HepG2 (cell line): Measurements from ENCODE around the gene DCK. TPM values are rescaled to one million over a fixed set of nuclear protein-coding genes. Genes with fewer than 3 reads are reported as not detected.
"Not testable (repeated sequence)": the region's sequence is repeated elsewhere in the genome, so short reads cannot be mapped to it uniquely, and the experiment has no call there.

Experiments used
- ATAC-seq: fragments of 200-7000 bp; cut with Tn5 transposase; 3 replicates; pipeline ENCODE4 v1.9.1; 2020; ENCODE audit warnings: mild to moderate bottlenecking, moderate library complexity
- BruUV-seq: library from RNA; stranded (reverse); fragments of 400-500 nt; replicated peaks from 2 replicates; lab custom pipeline; 2021; lab: Mats Ljungman, UMichigan
- CTCF ChIA-PET: fragments of 300-600 bp; formaldehyde crosslinking; extraction: SDS; loops from one replicate; lab custom pipeline; 2021; ENCODE audit warnings: low total read pairs, inconsistent platforms, low intra/inter-chr PET ratio; lab: Yijun Ruan, JAX
- POLR2A ChIA-PET: fragments of 350-600 bp; sonication (Branson Sonifier 250); formaldehyde crosslinking; loops from one replicate; lab custom pipeline; 2020; ENCODE audit warnings: antibody characterized with exemption, inconsistent platforms; lab: Yijun Ruan, JAX
- DNase-seq: peaks from one replicate; pipeline ENCODE4 v3.0.0-alpha.2; 2015; ENCODE audit warnings: low spot score
- FAIRE-seq: peaks from 3 replicates; lab custom pipeline; 2011; peaks lifted over from hg19 to GRCh38; lab: Jason Lieb, UNC
- H2AFZ ChIP-seq: one replicate; pipeline ENCODE4 v1.6.1; 2011; ENCODE audit warnings: low read length, inconsistent platforms
- H3K27ac ChIP-seq: fragments of 300-600 bp; 3 replicates; pipeline ENCODE4 v1.8.0; 2011; ENCODE audit warnings: mixed run types, mild to moderate bottlenecking, mixed read lengths, low read length, inconsistent platforms; ENCODE audit not compliant: insufficient read depth; ENCODE audit errors: extremely low read length
- H3K27me3 ChIP-seq, 2 experiments: fragments of 200-600 bp in 1 of 2; 2 replicates in 1 of 2; 3 replicates in 1 of 2; pipeline versions ENCODE4 v1.6.0 to v1.8.0; 2011; ENCODE audit warnings: low read length in 2 of 2, mild to moderate bottlenecking in 2 of 2, moderate library complexity in 2 of 2, inconsistent platforms in 1 of 2; ENCODE audit not compliant: insufficient read depth in 2 of 2, control insufficient read depth in 1 of 2
- H3K36me3 ChIP-seq, 2 experiments: fragments of 200-600 bp in 1 of 2; replicated peaks in 1 of 2; 2 replicates in 1 of 2; 3 replicates in 1 of 2; pipeline versions ENCODE4 v1.5.1 to v1.8.0; 2011; ENCODE audit warnings: low read length in 2 of 2, inconsistent platforms in 1 of 2; ENCODE audit not compliant: insufficient read depth in 2 of 2, control insufficient read depth in 1 of 2
- H3K4me1 ChIP-seq: 2 replicates; pipeline ENCODE4 v1.5.1; 2012; ENCODE audit warnings: low read length, inconsistent platforms; ENCODE audit not compliant: insufficient read depth
- H3K4me2 ChIP-seq: 2 replicates; pipeline ENCODE4 v1.6.0; 2011; ENCODE audit warnings: low read depth, low read length, inconsistent platforms
- H3K4me3 ChIP-seq, 3 experiments: fragments of 200-600 bp in 1 of 3; sonication (generic), shearing (Covaris generic) in 1 of 3; replicated peaks in 1 of 3; 2 replicates each; pipeline ENCODE4 v1.5.1; 2011 to 2016; ENCODE audit warnings: low read length in 3 of 3, inconsistent platforms in 2 of 3, low read depth in 2 of 3, mild to moderate bottlenecking in 2 of 3, control low read depth in 1 of 3, mixed read lengths in 1 of 3; ENCODE audit not compliant: insufficient read depth in 1 of 3
- H3K79me2 ChIP-seq: one replicate; pipeline ENCODE4 v1.6.1; 2011; ENCODE audit warnings: low read length, inconsistent platforms; ENCODE audit not compliant: insufficient read depth
- H3K9ac ChIP-seq: 2 replicates; pipeline ENCODE4 v1.6.0; 2011; ENCODE audit warnings: mild to moderate bottlenecking, low read depth, low read length, inconsistent platforms; ENCODE audit not compliant: insufficient read depth
- H3K9me3 ChIP-seq: 2 replicates; pipeline ENCODE4 v1.5.1; 2012; ENCODE audit warnings: mild to moderate bottlenecking, low read length
- H4K20me1 ChIP-seq: 2 replicates; pipeline ENCODE4 v1.6.0; 2011; ENCODE audit warnings: inconsistent platforms, mild to moderate bottlenecking, low read length, moderate library complexity; ENCODE audit not compliant: insufficient read depth
- DR1 ChIP-seq: sonication (generic); formaldehyde crosslinking; IDR thresholded peaks from 2 replicates; pipeline ENCODE4 v1.8.0; 2021; ENCODE audit warnings: mild to moderate bottlenecking, missing genetic modification reagents, inconsistent platforms
- HBP1 ChIP-seq: IDR thresholded peaks from 2 replicates; pipeline ENCODE4 v1.6.1; 2016; ENCODE audit warnings: low read depth, control low read depth
- KLF6 ChIP-seq: IDR thresholded peaks from 2 replicates; pipeline ENCODE4 v1.8.0; 2016; ENCODE audit warnings: missing biosample characterization, missing genetic modification reagents
- MAF1 ChIP-seq: sonication (generic); formaldehyde crosslinking; IDR thresholded peaks from 2 replicates; pipeline ENCODE4 v1.5.0; 2020; ENCODE audit warnings: missing genetic modification reagents, borderline replicate concordance
- MLXIP ChIP-seq: sonication (generic); formaldehyde crosslinking; IDR thresholded peaks from 2 replicates; pipeline ENCODE4 v1.9.0; 2021; ENCODE audit warnings: missing genetic modification reagents, borderline replicate concordance
- SNAPC2 ChIP-seq: sonication (generic); formaldehyde crosslinking; IDR thresholded peaks from 2 replicates; pipeline ENCODE4 v1.8.1; 2022; ENCODE audit warnings: mild to moderate bottlenecking, missing genetic modification reagents
- ZFP91 ChIP-seq: sonication (generic); formaldehyde crosslinking; IDR thresholded peaks from 2 replicates; pipeline ENCODE4 v1.9.0; 2022; ENCODE audit warnings: missing genetic modification reagents, mild to moderate bottlenecking, borderline replicate concordance
- ZNF33A ChIP-seq: sonication (generic); formaldehyde crosslinking; IDR thresholded peaks from 2 replicates; pipeline ENCODE4 v1.5.1; 2020; ENCODE audit warnings: missing genetic modification reagents, mild to moderate bottlenecking, moderate library complexity, borderline replicate concordance
- ZNF543 ChIP-seq: sonication (generic); formaldehyde crosslinking; IDR thresholded peaks from 2 replicates; pipeline ENCODE4 v1.4.0; 2020; ENCODE audit warnings: mild to moderate bottlenecking, missing genetic modification reagents
- ZNF547 ChIP-seq: sonication (generic); formaldehyde crosslinking; IDR thresholded peaks from 2 replicates; pipeline ENCODE4 v1.5.1; 2020; ENCODE audit warnings: mild to moderate bottlenecking, missing genetic modification reagents
- WGBS: methylation state at CpG from one replicate; pipeline ENCODE4 v1.1.6; 2017; ENCODE audit warnings: low lambda C conversion rate; 5-methylcytosine and 5-hydroxymethylcytosine counted together
- in situ Hi-C: cut with HindIII; loops from 2 replicates; pipeline ENCODE4 v1.10.0; 2017; ENCODE audit warnings: low pct_unique_long_range_greater_than_20kb; ENCODE audit not compliant: extremely low pct_ligation_motif_present
- intact Hi-C: fragments of 100-400 bp; cut with micrococcal nuclease; formaldehyde crosslinking; loops from one replicate; pipeline ENCODE4 v1.10.0; 2022; ENCODE audit not compliant: unreplicated experiment
- polyA plus RNA-seq, 8 experiments: library from polyadenylated mRNA; depleted of rRNA in 3 of 8; stranded (reverse) in 7 of 8; unstranded in 1 of 8; fragments of >200 nt; fragmentation: Illumina TruSeq in 4 of 8; extraction: Trizol in 4 of 8; gene quantifications; 2 replicates each; pipeline versions ENCODE4 v1.2.1 to v1.2.3, GENCODE V29; 2011 to 2016; ENCODE audit warnings: low read depth in 4 of 8, missing spikeins in 1 of 8, mixed read lengths in 1 of 8; ENCODE audit not compliant: insufficient read depth in 1 of 8
- total RNA-seq, 5 experiments: library from RNA; depleted of rRNA; stranded (reverse); fragments of >200 nt; fragmentation: Illumina TruSeq; extraction: Trizol; gene quantifications; 2 replicates each; pipeline ENCODE4 v1.2.3, GENCODE V29; 2016; ENCODE audit warnings: low read depth in 1 of 5

DCK gene
- total and polyA plus RNA-seq, 2 of the 13 experiments (the other 11 are each of a cell fraction or from before 2014, with no cell fraction given): 5.7 to 21.8 TPM

GRCh38 chr4:71017391-71017790 lies 23.9 kb downstream of the DCK start:
- H4K20me1 ChIP-seq, CTCF ChIA-PET, H3K9me3 ChIP-seq, FAIRE-seq, H3K27me3 ChIP-seq, H3K4me2 ChIP-seq, H2AFZ ChIP-seq, H3K4me3 ChIP-seq, BruUV-seq, H3K4me1 ChIP-seq, H3K79me2 ChIP-seq, POLR2A ChIA-PET, H3K36me3 ChIP-seq, intact Hi-C loops, ATAC-seq, H3K27ac ChIP-seq, H3K9ac ChIP-seq, DNase-seq: not testable (repeated sequence)
- in situ Hi-C loops: loop anchor here (25.0 kb wide), 1 partner anchor 355 kb away; the partner anchor contains the start of gene JCHAIN
- 90% methylated on average over 2 of the region's 2 CpGs for WGBS

GRCh38 chr4:71020611-71021010 lies 27.2 kb downstream of the DCK start:
- H3K79me2 ChIP-seq: no peaks in the 10 kb centered on the region
- intact Hi-C loops: no loop called here

More at GRCh38 chr4:71020611-71021010, 27.2 kb downstream of the DCK start:
- Histone ChIP-seq H3K9ac (no peak overlapping the region), H3K27me3 (no peaks in the 10 kb centered on the region), H3K9me3 (no peaks in the 10 kb centered on the region), H3K27ac (no peak overlapping the region), H2AFZ (no peak overlapping the region), H3K4me3 (no peak overlapping the region), H4K20me1 (no peaks in the 10 kb centered on the region), H3K4me2 (no peak overlapping the region), H3K4me1 (peaks cover 3% of the 10 kb centered on the region), H3K36me3 (0 out of 5 replicates have a peak, but pooled peaks cover 0 to 4% of the 10 kb centered on the region in 2 experiments)
- ChIA-PET POLR2A (no interaction called here), CTCF (no interaction called here)
- DNase-seq: no peak
- in situ Hi-C loops: loop anchor here (25.0 kb wide), 1 partner anchor 358 kb away; the partner anchor contains the start of gene JCHAIN
- FAIRE-seq: no peak
- TF ChIP-seq KLF6 (CRISPR knock-in tag): no peak
- TF ChIP-seq DR1 (CRISPR knock-in tag): no peak
- no peak for TF ChIP-seq SNAPC2 (CRISPR knock-in tag)
- no peak for TF ChIP-seq MAF1 (CRISPR knock-in tag)
- TF ChIP-seq ZNF543 (CRISPR knock-in tag): no peak
- TF ChIP-seq ZNF547 (CRISPR knock-in tag): no peak
- TF ChIP-seq HBP1: no peak
- no peak for TF ChIP-seq ZFP91 (CRISPR knock-in tag)
- no peak for TF ChIP-seq MLXIP (CRISPR knock-in tag)
- TF ChIP-seq ZNF33A (CRISPR knock-in tag): no peak
- no TSS peak for BruUV-seq
- 97% methylated on average over 1 of the region's 1 CpG for WGBS
- no peak for ATAC-seq
